IPS-18c (cell line): ENCODE data around the gene LIPN.

Experiments used
- H3K4me3 ChIP-seq: 2 replicates; pipeline ENCODE4 v1.7.0; 2013; ENCODE audit warnings: low read depth, mild to moderate bottlenecking, low read length, moderate library complexity; ENCODE audit not compliant: insufficient read depth
- H3K9me3 ChIP-seq: one replicate; pipeline ENCODE4 v1.6.1; 2013; ENCODE audit warnings: mild to moderate bottlenecking, low read length, moderate library complexity; ENCODE audit not compliant: control insufficient read depth, insufficient read depth

The LIPN gene

GRCh38 chr10:88804083-88804812 lies 44.4 kb downstream of the LIPN start:
- H3K9me3 ChIP-seq, result no peaks in the 10 kb centered on the region
- no peak overlapping the region for H3K4me3 ChIP-seq

GRCh38 chr10:88805361-88805760 lies 45.5 kb downstream of the LIPN start:
- H3K4me3 ChIP-seq, result no peak overlapping the region
- no peaks in the 10 kb centered on the region for H3K9me3 ChIP-seq

- Histone ChIP-seq H3K4me3 (no peak overlapping the region), H3K9me3 (no peaks in the 10 kb centered on the region)
Measured at GRCh38 chr10:88805924-88806323, 46.1 kb downstream of the LIPN start.

GRCh38 chr10:88809621-88810020 lies 49.8 kb downstream of the LIPN start:
- Histone ChIP-seq H3K4me3 (no peak overlapping the region), H3K9me3 (no peaks in the 10 kb centered on the region)

GRCh38 chr10:88810196-88810961 lies 50.6 kb downstream of the LIPN start:
- Histone ChIP-seq H3K4me3 (no peak overlapping the region), H3K9me3 (no peaks in the 10 kb centered on the region)

GRCh38 chr10:88813200-88813599 lies 53.4 kb downstream of the LIPN start:
- H3K9me3 ChIP-seq, result no peaks in the 10 kb centered on the region
- H3K4me3 ChIP-seq, result no peak overlapping the region

- no peak overlapping the region for H3K4me3 ChIP-seq
- no peaks in the 10 kb centered on the region for H3K9me3 ChIP-seq
Measured at GRCh38 chr10:88819290-88819689, 59.5 kb downstream of the LIPN start.

GRCh38 chr10:88820748-88821401 lies 61.1 kb downstream of the LIPN start:
- H3K9me3 ChIP-seq, result no peaks in the 10 kb centered on the region

GRCh38 chr10:88826388-88826787 lies 66.6 kb downstream of the LIPN start:
- no peak overlapping the region for H3K4me3 ChIP-seq
- peaks cover 2% of the 10 kb centered on the region for H3K9me3 ChIP-seq

More at GRCh38 chr10:88820748-88821401, 61.1 kb downstream of the LIPN start:
- H3K4me3 ChIP-seq, result no peak overlapping the region

- Histone ChIP-seq H3K9me3 (peaks cover 2% of the 10 kb centered on the region), H3K4me3 (no peak overlapping the region)
Measured at GRCh38 chr10:88827671-88828070, 67.9 kb downstream of the LIPN start.

GRCh38 chr10:88828310-88828709 lies 68.5 kb downstream of the LIPN start:
- H3K4me3 ChIP-seq, result no peak overlapping the region

More at GRCh38 chr10:88828310-88828709, 68.5 kb downstream of the LIPN start:
- H3K9me3 ChIP-seq, result peaks cover 2% of the 10 kb centered on the region
